Activated naive CD8-positive, alpha-beta T cell treated with anti-CD3 and anti-CD28 coated beads for 36 hours (primary cell): Measurements from ENCODE around the gene RPS5. TPM values are rescaled to one million over a fixed set of nuclear protein-coding genes. Genes with fewer than 3 reads are reported as not detected.

ENCODE experiments used
- DNase-seq: peaks from one replicate; pipeline ENCODE4 v3.0.0; 2021
- H3K27ac Mint-ChIP-seq: one replicate; pipeline ENCODE4 v1.8.0; 2022; ENCODE audit warnings: mild to moderate bottlenecking, moderate library complexity, mixed read lengths
- H3K27me3 Mint-ChIP-seq: one replicate; pipeline ENCODE4 v1.8.0; 2022; ENCODE audit warnings: mild to moderate bottlenecking, mixed read lengths
- H3K36me3 Mint-ChIP-seq: one replicate; pipeline ENCODE4 v1.8.0; 2021; ENCODE audit warnings: mild to moderate bottlenecking, mixed read lengths
- H3K4me1 Mint-ChIP-seq: one replicate; pipeline ENCODE4 v1.8.0; 2021; ENCODE audit warnings: mixed read lengths
- H3K4me3 Mint-ChIP-seq: one replicate; pipeline ENCODE4 v1.8.0; 2022; ENCODE audit warnings: mild to moderate bottlenecking, moderate library complexity, mixed read lengths
- H3K9me3 Mint-ChIP-seq: one replicate; pipeline ENCODE4 v1.8.0; 2022; ENCODE audit warnings: mixed read lengths
- total RNA-seq, 2 experiments: library from RNA; stranded (reverse); gene quantifications; one replicate each; pipeline ENCODE4 v1.2.3, GENCODE V29; 2021

Gene RPS5
- total RNA-seq, 2 experiments from 2014 or later: 1,717 to 1,777 TPM

DNA sequence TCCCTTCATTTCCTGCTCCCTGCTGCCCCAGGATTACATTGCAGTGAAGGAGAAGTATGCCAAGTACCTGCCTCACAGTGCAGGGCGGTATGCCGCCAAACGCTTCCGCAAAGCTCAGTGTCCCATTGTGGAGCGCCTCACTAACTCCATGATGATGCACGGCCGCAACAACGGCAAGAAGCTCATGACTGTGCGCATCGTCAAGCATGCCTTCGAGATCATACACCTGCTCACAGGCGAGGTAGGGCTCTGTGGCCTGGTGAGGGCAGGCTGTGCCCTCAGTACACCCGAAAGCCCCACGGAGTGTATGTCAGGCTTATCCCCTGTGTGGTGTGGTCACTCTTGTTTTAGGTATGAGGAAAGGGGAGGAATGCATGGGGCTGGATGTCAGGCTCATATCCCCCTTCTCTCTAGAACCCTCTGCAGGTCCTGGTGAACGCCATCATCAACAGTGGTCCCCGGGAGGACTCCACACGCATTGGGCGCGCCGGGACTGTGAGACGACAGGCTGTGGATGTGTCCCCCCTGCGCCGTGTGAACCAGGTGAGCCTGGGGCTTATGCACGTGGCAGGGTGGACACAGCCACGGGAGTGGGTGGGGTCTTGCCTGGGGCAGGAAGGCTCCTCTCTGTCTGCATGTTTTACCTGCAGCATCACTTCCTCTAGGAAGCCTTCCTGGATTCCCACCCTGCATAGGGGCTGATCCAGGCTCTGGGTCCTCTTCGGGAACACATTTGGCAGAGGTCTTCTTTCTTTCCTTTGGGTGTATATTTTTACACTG is 6.1 kb downstream of the RPS5 start:
- Mint-ChIP-seq H3K36me3 (peaks cover 48% of the 10 kb centered on the region), H3K4me3 (no peak overlapping the region), H3K4me1 (peaks cover 38% of the 10 kb centered on the region), H3K27ac (no peak overlapping the region), H3K27me3 (peaks cover 16% of the 10 kb centered on the region), H3K9me3 (no peaks in the 10 kb centered on the region)
- DNase-seq: no peak

DNA sequence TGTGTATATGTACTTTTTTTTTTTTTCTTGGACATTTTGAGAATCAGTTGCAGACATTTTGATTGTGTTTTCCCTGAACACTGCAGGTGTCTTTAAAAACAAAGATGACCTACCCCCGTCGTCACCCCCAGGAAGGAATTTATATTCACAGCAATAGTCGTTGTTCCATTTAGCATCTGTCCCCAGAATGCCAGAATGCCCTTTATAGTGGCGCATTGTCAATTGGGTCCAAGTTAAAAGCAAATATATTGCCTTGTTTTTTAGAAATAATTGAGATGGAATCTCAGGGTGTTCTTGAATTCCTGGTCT is 6.6 kb downstream of the RPS5 start:
- H3K4me1 Mint-ChIP-seq: peaks cover 36% of the 10 kb centered on the region
- no peak overlapping the region for H3K27ac Mint-ChIP-seq
- H3K9me3 Mint-ChIP-seq: no peaks in the 10 kb centered on the region
- H3K36me3 Mint-ChIP-seq: peaks cover 42% of the 10 kb centered on the region
- H3K27me3 Mint-ChIP-seq: peaks cover 16% of the 10 kb centered on the region
- H3K4me3 Mint-ChIP-seq: no peak overlapping the region
- DNase-seq: no peak

DNA sequence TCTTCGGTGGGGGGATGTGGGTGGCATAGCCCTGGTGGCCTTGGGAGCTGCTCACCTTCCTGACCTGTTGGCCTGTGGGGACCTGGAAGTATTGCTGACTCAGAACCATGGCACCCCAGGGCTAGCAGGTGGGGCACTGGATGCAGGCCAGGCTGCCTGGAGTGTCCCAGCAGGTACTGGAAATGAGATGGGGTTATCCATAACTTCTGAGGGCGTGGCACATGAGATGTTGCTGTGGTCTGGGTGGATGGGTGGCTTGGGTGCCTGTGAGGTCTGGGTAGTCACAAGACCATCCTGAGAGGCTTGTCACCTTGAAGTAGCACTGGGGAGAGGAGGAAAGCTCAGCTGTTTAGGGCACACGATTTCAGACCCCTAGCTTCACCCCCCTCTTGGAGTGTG is 7.8 kb downstream of the RPS5 start:
- DNase-seq: no peak
- no peak overlapping the region for H3K27ac Mint-ChIP-seq
- no peaks in the 10 kb centered on the region for H3K9me3 Mint-ChIP-seq
- H3K36me3 Mint-ChIP-seq: peaks cover 35% of the 10 kb centered on the region
- H3K4me1 Mint-ChIP-seq: peaks cover 29% of the 10 kb centered on the region
- H3K27me3 Mint-ChIP-seq: peaks cover 23% of the 10 kb centered on the region
- H3K4me3 Mint-ChIP-seq: no peak overlapping the region

DNA sequence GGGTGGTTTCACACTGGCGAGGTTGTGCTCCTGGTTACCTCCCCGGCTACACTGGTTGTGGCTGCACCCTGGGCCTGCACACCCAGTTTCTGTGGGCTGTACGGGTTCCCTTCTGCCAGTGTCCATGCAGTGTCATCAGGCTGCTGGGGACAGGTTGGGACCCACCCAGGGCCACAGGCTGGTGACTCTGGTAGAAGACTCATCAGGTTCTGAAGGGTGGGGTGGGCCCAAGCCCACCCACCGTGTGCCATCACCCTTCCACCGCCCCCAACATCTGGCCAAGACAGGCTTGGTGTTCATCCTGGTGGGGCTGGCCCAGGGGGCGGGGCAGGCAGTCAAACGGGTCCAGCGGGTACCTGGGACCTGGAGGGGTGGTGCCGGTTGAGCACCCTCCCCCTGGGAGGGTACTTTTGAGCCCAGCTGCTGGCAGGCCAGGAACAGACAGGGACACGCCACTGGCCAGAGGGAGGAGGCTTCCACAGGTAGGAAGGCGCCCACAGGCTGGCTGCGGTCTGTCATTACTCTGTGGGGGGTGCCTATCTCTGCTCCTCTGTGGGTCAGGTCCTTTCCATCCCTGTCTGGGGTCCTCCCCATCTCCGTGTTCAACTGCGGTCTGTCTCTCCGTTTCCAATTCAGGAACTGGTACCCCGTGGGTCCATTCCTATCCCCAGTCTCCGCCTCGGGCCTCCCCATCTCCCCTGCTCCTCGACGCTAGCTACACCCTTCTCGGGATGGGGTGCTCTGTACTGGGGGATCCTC is 8.3 kb downstream of the RPS5 start, which contains the start of gene RNF225:
Gene RNF225 (plus strand): TSS at position 437 of the 759 bp plus-strand sequence. CDS start 434 bp downstream, outside the sequence.
- peaks cover 26% of the 10 kb centered on the region for H3K4me1 Mint-ChIP-seq
- peaks cover 31% of the 10 kb centered on the region for H3K36me3 Mint-ChIP-seq
- peaks cover 23% of the 10 kb centered on the region for H3K27me3 Mint-ChIP-seq
- H3K9me3 Mint-ChIP-seq: no peaks in the 10 kb centered on the region
- no peak for DNase-seq
- H3K4me3 Mint-ChIP-seq: peak within 1 kb of the TSS; percentile 36
- H3K27ac Mint-ChIP-seq: peak within 1 kb of the TSS; percentile 7

DNA sequence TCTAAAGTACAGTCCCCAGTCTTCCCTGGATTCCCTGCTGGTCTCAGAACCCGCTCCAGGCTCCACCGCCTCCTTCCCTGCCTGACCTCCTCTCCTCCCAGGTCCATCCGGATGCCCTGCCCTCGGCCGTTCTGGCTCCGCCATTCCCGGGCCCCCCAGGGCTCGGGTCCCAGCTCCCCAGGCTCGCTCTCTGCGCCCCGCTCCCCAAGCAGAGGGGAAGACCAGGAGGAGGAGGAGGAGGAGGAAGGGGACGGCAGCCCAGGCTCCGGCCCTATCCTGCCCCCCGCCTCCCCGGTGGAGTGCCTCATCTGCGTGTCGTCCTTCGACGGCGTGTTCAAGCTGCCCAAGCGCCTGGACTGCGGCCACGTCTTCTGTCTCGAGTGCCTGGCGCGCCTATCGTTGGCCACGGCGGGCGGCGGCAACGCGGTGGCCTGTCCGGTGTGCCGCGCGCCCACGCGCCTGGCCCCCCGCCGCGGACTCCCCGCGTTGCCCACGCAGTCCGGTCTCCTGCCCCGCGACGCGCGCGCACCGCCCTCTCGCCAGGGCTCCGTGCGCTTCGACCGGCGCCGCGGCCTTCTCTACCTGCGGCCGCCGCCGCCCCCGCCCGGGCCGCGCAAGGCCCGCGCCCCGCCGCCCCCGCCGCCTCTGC is 9.0 kb downstream of the RPS5 start:
- Mint-ChIP-seq H3K9me3 (no peaks in the 10 kb centered on the region), H3K4me3 (peak overlapping the region; percentile 36), H3K4me1 (peaks cover 21% of the 10 kb centered on the region), H3K27ac (peak overlapping the region; percentile 7), H3K27me3 (peaks cover 23% of the 10 kb centered on the region), H3K36me3 (peaks cover 24% of the 10 kb centered on the region)
- DNase-seq: no peak

DNA sequence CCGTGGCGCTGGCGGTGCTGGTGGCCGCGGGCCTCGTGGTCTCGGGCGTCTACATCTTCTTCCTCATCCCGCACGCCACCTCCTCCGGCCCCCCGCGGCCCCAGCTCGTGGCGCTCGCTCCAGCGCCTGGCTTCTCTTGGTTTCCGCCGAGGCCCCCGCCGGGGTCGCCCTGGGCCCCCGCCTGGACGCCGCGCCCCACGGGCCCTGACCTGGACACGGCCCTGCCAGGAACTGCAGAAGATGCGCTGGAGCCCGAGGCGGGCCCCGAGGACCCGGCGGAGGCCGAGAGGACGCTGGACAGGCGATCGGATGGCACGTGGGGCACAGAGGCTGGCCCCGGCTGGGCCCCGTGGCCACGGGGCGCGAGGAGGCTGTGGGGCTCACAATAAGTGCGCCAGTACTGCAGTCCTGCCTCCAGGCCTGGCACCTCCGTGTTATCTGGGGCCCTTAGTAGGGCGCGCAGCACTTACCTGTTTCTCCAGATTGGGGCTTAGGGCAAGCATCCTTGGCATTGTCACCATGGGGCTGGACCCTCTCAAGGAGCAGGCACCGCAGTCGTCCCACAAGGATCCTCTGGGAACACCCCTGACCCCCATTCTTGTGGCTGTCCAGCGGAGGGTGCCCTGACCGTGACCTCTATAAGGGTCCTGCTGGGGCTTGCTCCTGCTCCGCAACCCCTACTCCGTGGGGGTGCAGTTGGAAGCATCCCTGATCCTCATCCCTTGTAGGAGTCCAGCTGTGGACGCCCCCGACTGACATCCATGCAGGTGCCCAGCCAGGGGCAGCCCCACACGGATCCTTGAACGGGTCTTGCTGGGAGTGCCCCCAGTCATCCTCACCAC is 9.8 kb downstream of the RPS5 start:
- no peak overlapping the region for H3K4me3 Mint-ChIP-seq
- peaks cover 22% of the 10 kb centered on the region for H3K36me3 Mint-ChIP-seq
- no peaks in the 10 kb centered on the region for H3K9me3 Mint-ChIP-seq
- no peak overlapping the region for H3K27ac Mint-ChIP-seq
- H3K4me1 Mint-ChIP-seq: peaks cover 20% of the 10 kb centered on the region
- no peak for DNase-seq
- peaks cover 23% of the 10 kb centered on the region for H3K27me3 Mint-ChIP-seq

DNA sequence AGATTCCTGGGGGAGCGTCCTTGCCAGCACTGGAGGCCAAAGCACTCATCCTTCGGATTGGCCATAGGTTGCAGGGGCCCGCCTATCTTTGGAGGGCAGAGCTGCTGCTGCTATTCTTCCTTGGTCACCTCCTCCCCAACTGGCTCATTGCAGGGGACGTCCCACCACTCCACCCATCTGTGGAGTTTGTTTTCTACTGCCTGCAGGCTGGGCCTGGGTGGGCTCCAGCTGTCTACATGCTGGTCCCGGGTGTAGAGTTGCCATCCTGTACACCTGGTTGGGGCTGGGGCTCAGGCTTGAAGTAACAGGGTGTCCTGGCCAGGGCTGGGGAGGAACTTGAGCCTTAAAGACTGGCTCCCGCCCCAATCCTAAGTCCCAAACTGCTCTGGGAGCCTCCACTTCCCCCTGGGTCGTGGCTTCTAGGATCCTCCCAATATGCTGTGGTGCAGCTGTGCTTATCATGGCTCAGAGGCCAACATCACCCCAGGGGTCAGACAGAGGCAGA is 10.5 kb downstream of the RPS5 start:
- Mint-ChIP-seq H3K36me3 (peaks cover 22% of the 10 kb centered on the region), H3K4me1 (peaks cover 20% of the 10 kb centered on the region), H3K27me3 (peaks cover 23% of the 10 kb centered on the region), H3K4me3 (no peak overlapping the region), H3K27ac (no peak overlapping the region), H3K9me3 (no peaks in the 10 kb centered on the region)
- DNase-seq: no peak

DNA sequence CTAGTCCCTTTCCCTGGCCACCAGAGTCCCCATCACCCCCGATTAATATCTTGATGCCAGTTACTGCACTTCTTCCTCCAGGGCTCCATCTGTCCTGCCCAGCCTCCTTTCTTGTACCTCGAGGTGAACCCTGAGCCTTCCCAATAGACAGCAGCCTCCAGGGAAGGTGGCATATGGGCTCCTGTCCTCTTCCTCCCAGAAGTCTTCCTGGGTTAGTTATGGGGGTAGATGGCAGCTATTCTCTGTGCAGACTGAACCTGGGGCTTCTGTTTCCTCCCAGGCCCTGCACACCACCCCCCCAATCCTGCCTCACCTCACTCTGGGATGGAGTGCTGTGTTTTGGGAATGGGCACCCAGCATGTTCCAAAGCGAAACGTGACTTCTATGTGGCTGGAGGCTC is 11.0 kb downstream of the RPS5 start:
- Mint-ChIP-seq H3K36me3 (peaks cover 22% of the 10 kb centered on the region), H3K27me3 (peaks cover 23% of the 10 kb centered on the region), H3K27ac (no peak overlapping the region), H3K4me1 (peaks cover 16% of the 10 kb centered on the region), H3K4me3 (no peak overlapping the region), H3K9me3 (no peaks in the 10 kb centered on the region)
- DNase-seq: no peak

DNA sequence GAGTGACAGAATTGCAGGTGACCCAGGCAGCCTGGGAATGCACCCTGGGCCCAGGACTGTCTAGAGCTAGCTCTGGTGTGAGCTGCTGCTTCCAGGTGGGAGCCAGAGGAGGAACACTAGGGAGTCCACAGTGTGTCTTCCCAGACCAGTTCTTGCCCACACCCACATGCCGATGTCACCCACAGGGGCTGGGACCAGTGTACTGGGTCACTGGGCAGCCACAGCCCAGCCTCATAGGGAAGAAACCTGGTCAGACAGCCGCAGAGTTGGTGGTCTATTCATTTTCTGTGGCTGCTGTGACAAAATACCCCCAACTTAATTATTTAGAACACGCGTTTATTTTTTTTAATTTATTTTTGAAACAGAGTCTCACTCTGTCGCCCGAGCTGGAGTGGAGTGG is 11.5 kb downstream of the RPS5 start:
- Mint-ChIP-seq H3K27ac (no peak overlapping the region), H3K4me1 (peaks cover 16% of the 10 kb centered on the region), H3K9me3 (no peaks in the 10 kb centered on the region), H3K4me3 (no peak overlapping the region), H3K27me3 (peaks cover 23% of the 10 kb centered on the region), H3K36me3 (peaks cover 20% of the 10 kb centered on the region)
- DNase-seq: no peak

DNA sequence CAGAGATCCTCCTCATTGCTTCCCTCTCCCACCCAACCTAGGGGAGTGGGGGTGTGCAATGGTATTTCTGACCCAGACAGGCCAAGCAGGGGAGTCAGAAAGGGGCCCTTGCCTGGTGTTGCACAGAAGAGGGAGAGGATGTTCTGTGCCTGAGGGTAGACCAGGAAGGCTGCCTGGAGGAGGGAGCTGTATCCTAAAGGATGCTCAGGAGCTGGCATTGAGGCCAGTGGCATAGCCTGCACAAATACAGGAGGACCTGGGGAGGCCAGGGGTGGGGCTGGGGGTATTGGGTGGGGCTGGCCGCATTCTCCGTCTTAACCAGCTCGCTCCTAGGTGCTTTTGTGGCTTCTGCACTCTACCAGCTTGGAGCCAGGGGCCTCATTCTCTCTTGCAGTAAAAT is 12.8 kb downstream of the RPS5 start:
- H3K27me3 Mint-ChIP-seq: peaks cover 23% of the 10 kb centered on the region
- no peak for DNase-seq
- H3K4me3 Mint-ChIP-seq: no peak overlapping the region
- peaks cover 13% of the 10 kb centered on the region for H3K4me1 Mint-ChIP-seq
- H3K36me3 Mint-ChIP-seq: peaks cover 8% of the 10 kb centered on the region
- no peak overlapping the region for H3K27ac Mint-ChIP-seq
- no peaks in the 10 kb centered on the region for H3K9me3 Mint-ChIP-seq

DNA sequence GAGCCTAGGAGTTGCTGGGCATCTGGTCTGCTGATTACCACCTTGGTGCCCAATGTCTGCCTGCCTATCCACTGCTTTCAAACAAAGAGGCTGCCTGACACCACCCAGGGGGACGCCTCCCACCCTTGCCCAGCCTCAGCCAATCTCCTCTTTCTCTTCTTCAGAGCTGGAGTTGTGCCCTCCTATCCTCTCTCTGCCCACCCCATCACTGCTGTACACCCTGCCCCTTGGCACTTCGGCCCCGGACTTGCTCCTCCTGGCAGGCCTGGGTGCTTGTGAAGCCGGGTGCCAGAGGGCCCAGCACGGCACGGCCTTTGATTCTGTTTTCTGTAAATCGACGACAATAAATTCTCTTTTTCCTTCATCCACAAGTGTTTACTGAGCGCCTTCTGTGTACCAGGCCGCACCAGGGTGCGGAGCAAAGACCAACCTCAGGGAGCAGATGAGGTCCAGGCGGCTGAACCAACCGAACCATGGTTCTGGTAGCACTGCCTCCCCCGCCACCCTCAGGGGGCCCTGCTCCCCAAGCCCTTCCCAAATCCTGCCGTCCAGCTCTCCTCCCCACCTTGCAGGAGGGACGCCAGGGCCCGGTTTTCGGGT is 13.3 kb downstream of the RPS5 start:
- Mint-ChIP-seq H3K27me3 (peaks cover 23% of the 10 kb centered on the region), H3K4me1 (peaks cover 12% of the 10 kb centered on the region), H3K4me3 (peak overlapping the region; percentile 32), H3K9me3 (no peaks in the 10 kb centered on the region), H3K27ac (no peak overlapping the region), H3K36me3 (peaks cover 6% of the 10 kb centered on the region)
- DNase-seq: no peak

DNA sequence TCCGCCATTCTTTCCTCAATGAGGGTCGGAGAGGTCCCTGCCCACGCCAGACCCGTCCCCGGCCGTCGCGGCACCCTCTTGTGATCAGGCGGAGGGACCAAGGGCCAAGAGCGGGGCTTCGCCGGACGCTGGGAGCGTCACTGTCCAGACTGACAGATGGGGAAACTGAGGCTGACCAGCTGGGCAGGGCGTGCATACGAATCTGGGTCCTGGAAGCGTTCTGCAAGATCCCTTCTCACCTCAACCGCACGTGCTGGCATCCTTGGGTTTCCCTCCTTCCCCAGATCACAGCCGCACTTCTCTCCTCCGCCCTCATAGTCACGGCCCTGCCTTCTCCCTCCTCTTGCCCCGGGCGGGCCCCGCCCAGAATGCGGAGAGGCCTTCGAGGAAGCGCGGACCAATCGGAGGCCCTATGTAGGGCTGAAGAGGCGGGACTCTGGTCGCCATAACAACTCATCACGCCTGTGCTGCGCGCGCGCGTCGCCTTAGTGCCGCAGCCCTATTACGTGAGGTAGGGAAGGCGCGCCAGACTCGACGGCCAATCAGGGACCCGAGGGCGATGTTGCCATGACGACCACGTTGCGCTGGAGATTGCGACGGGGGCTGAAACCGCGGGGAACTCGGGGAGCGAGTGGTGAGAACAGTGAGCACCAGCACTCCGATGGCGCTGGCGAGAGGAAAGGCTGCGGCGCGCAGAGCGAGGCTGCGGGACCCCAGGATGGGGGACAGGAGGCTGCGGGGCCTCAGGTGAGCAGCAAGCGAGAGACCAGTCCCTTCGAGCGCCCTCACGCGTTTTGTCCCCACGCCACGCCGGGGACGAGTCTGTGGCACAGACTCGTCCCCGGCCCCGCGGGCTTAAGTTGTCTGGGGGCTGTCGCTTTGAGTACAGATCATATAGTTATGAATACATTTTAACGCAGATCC is 14.1 kb downstream of the RPS5 start:
- H3K27ac Mint-ChIP-seq: peak overlapping the region; percentile 82
- DNase-seq: peak; percentile 99
- H3K9me3 Mint-ChIP-seq: no peaks in the 10 kb centered on the region
- peaks cover 18% of the 10 kb centered on the region for H3K27me3 Mint-ChIP-seq
- peaks cover 8% of the 10 kb centered on the region for H3K4me1 Mint-ChIP-seq
- H3K36me3 Mint-ChIP-seq: peaks cover 2% of the 10 kb centered on the region
- H3K4me3 Mint-ChIP-seq: peak overlapping the region; percentile 86

DNA sequence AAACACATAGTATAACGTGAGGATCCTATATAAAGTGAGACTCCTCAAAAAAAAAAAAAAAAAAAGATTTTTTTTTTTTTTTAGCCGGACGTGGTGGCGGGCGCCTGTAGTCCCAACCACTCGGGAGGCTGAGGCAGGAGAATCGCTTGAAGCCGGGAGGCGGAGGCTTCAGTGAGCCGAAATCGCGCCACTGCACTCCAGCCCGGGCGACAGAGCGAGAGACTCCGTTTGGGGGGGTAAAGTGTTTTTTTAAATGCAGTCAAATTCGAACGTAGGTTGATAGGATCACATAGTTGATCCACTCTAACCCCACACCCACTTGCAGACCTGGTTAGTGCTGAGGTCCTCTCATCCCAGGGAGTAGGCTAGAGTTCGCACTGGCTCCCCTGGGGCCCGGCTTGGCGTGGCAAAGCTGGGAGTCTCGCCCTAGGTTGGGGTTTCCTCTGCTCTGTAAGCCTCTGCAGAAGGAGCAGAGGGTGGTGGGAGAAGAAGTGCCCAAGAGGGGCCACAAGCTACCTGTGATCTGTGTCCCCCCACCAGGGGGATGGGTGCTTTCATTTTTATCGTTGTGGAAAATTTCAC is 14.9 kb downstream of the RPS5 start:
- Mint-ChIP-seq H3K4me1 (peaks cover 10% of the 10 kb centered on the region), H3K36me3 (peaks cover 2% of the 10 kb centered on the region), H3K27ac (no peak overlapping the region), H3K27me3 (peaks cover 17% of the 10 kb centered on the region), H3K4me3 (peak overlapping the region; percentile 86), H3K9me3 (no peaks in the 10 kb centered on the region)
- no peak for DNase-seq
